GM19455 (cell line): ENCODE data around the gene FLAD1.
A peak's percentile ranks its signal among the peaks of the same experiment; 100 is the strongest.
"Not testable (repeated sequence)": the region's sequence is repeated elsewhere in the genome, so short reads cannot be mapped to it uniquely, and the experiment has no call there.

Experiments used
- ATAC-seq: cut with Tn5 transposase; IDR thresholded peaks from one replicate; pipeline ENCODE4 v1.9.1; 2021; ENCODE audit not compliant: unreplicated experiment

Gene FLAD1

DNA sequence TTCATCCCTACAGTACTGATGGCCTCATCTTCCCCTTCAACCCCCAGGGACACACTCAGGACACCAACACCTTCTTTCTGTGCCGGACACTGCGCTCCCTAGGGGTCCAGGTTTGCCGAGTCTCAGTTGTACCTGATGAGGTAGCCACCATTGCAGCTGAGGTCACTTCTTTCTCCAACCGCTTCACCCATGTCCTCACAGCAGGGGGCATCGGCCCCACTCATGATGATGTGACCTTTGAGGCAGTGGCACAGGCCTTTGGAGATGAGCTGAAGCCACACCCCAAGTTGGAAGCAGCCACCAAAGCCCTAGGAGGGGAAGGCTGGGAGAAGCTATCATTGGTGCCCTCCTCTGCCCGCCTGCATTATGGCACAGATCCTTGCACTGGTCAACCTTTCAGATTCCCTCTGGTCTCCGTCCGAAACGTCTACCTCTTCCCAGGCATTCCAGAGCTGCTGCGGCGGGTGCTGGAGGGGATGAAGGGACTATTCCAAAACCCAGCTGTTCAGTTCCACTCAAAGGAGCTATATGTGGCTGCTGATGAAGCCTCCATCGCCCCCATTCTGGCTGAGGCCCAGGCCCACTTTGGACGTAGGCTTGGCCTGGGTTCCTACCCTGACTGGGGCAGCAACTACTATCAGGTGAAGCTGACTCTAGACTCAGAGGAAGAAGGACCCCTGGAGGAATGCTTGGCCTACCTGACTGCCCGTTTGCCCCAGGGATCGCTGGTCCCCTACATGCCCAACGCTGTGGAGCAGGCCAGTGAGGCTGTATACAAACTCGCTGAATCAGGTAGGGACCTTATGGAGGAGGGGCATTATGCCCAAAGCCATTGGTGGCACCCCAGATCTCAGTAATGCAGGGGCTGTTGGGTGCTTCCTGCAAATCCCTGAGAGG lies 5.2 kb downstream of the FLAD1 start:
- no peak for ATAC-seq

DNA sequence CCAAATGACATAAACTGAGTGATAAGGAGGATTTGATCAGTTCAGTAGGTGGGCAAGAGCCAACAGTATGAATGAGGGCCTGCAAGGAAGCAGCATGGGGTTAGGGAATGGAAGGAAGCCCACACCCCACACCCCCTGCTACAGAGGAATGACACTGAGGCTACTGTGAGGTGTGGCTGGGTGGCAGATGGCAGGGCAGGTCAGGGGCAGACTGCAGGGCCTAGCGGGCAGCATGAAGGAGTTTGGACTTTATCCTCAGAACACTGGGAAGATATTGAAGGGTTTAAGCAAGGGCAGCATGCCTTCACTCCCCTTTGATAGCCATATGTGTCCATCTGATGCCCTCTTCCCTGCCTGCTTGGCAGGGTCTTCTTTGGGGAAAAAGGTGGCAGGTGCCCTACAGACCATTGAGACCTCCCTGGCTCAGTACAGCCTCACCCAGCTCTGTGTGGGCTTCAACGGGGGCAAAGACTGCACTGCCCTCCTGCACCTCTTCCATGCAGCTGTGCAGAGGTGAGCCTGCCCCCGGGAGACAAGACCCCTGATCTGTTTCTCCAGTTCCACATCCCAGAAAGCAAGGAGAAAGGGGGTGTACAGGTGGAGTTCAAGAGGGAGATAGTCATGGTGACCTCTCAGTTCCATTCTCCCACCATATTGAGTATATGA lies 6.2 kb downstream of the FLAD1 start:
- no peak for ATAC-seq

DNA sequence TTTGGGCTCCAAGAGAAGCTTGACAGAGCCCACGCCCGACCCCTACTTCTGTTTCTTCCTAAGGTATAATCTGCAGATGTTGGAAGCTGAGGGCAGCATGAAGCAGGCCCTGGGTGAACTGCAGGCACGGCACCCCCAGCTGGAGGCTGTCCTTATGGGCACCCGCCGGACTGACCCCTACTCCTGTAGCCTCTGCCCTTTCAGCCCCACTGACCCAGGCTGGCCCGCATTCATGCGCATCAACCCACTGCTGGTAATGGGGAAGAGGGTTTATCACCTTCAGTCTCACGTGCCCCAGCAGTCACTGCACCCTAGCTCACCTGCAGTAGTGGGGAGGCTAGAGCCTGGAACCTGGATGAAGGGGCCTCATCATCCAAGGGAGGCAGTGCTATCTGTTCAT lies 7.1 kb downstream of the FLAD1 start:
- no peak for ATAC-seq

DNA sequence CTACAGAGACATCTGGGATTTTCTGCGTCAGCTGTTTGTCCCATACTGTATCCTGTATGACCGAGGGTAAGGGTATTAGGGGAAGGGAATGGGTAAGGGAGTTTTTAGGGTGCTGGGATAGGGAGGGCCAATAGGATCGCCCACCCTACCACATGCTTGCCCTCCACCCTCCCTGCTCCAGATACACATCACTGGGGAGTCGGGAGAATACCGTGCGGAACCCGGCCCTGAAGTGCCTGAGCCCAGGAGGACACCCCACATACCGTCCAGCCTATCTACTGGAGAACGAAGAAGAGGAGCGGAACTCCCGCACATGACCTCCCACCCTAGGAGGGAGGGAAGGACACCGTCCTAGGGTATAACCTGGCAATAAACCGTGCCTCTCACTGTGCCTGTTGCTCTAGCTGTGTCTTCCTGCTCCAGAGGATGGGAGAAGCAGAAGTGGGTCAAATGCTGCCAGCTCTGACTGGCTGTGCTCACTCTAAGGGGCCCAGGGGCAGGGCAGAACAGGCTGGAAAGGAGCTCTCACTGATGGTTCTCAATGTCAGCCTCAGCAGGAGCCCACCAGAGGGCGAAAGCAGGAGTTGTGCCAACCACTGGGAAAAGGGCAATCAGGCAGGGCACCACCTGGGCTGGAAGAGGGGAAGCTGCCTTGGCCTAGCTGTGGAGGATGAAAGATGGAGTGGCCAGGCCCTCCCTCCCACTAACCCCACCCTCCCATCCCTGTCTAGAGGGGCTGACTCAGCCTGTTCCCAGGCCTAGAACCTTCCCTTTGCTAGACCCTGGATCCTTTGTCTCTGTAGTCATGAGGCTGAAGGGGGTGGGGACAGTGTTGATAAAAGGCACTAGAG lies 9.8 kb downstream of the FLAD1 start:
- no peak for ATAC-seq

DNA sequence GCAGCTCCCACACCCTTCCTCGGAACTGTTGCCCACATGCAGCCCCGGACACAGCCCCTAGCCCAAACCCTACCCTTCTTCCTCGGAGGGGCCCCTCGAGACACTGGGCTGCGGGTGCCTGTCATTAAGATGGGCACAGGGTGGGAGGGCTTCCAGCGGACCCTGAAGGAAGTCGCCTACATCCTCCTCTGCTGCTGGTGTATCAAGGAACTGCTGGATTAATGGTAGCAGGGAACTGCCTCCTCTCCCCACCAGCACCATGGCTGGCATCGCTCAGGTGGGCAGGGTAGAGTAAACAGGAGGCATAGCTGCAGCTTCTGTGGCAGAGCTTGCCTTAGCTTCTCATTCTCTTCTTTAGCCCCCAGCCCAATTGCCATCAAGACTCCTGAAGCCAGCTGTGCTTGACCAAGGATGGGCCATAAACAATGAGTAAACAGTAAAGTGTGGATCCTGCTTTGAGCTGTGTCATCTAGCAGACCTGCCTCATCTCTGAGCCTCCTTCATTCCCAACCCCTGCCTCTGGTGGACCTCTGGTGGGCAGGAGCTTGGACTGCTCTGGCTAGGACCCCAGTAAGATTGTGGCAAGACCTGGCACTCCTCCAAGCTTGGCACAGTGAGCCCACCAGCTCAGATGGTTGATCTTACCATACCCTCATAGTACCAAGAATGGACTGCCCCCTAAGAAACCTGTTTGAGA lies 10.6 kb downstream of the FLAD1 start, which contains the start of gene LENEP:
LENEP (plus strand) TSS at position 15 of the 697 bp plus-strand sequence; CDS start at position 37, 22 bp downstream.
- no peak for ATAC-seq

DNA sequence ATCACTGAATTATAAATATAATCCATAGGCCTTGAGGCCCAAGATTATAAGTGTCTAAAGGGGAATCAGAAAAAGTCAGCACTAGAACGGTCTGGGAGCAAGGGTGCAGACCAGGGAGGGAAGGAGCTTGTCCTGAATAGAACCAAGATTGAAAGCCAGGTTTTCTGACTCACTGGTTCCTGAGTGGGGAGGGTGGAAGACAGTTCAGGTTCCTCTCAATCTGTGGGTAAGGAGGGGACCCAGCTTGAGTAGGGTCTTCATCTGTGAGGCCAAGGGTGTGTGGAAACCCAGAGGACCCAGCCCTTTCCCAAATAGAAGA lies 11.1 kb downstream of the FLAD1 start:
- ATAC-seq: no peak

DNA sequence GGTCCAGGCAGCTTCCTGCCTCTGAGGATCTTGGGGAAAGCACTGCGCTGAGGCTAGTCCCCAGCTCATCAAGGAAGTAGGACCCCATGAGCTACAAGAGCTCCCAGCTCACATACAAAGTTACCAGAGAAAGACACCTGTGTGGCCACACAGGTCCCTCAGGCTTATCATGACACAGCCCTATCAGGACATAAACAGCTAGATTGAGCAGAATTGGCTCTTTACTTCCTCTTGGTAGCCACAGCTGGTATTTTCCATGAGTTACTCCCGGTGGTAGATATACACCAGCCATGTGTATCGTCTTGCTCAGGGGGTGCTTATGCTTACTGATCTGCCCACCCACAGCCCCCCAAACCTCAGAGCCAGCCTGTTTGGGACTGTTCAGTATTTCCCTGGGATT lies 11.4 kb downstream of the FLAD1 start:
- ATAC-seq: no peak

DNA sequence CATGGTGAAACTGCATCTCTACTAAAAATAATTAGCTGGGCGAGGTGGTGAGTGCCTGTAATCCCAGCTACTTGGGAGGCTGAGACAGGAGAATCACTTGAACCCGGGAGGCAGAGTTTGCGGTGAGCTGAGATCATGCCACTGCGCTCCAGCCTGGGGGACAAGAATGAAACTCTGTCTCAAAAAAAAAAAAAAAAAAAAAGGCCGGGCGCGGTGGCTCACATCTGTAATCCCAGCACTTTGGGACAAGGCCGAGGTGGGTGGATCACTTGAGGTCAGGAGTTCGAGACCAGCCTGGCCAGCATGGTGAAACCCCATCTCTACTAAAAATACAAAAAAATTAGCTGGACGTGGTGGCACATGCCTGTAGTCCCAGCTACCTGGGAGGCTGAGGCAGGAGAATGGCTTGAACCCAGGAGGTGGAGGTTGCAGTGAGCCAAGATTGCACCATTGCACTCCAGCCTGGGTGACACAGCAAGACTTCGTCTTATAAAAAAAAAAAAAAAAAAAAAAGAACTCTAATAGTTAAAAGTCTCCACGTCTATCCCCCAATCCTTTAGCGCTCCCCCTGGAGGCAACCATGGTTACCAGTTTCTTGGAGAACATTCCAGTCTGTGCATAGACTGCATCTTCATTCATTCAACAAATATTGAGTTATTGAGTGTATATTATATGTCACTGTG lies 12.3 kb downstream of the FLAD1 start:
- ATAC-seq: not testable (repeated sequence)

DNA sequence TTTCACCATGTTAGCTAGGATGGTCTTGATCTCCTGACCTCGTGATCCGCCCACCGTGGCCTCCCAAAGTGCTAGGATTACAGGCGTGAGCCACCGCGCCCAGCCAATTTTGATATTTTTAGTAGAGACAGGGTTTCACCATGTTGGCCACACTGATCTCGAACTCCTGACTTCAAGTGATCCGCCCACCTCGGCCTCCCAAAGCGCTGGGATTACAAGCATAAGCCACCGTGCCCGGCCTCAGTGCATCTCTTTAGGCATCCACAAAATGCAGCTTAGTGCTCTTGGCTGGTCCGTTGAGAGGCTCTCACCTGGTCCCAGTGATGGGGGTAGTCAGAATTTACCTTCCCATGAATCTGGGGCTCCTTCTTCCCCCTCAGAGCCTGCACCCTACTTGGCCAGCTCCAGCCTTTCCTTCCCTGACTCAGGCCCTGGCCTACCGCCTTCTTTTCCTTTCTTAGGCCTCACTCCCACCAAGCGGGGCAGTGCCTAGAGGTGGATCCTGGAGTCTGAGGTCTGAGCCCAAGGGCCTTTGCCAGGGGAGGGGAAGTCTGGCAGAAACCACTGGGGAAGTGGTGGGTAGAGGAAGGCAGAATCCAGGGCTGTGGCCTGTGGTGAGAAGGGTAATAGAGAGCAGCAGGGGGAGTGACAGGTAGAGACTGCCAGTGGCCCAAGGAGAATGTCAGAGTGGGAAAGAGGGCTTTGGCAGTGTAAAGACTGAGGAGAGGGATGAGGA lies 14.0 kb downstream of the FLAD1 start:
- ATAC-seq: no peak

DNA sequence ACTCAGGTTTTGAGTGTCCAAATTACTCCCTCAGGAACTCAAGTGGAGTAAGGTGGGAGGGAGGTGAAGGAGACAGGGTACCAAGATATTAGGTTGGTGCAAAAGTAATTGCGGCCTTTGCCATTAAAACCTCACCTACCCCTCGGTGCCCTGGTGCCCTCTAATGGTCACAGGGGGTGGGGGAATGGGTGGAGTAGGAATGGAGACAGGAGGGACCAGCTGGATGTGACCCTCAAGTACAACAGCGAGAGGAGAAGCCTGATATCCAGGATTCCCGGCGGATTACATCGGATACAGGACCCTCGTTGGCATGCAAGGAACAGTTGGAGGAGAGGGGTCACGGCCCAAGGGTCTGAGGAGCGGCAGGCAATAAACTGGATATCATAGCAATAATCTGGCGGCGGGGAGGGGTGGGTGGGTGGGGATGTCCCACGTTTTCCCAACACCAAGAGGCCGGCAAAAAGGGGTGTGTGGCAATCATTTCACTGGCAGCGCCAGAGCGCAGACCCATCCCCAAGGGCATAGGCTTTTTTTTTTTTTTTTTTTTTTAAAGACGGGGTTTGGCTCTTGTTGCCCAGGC lies 15.1 kb downstream of the FLAD1 start:
- ATAC-seq: no peak

DNA sequence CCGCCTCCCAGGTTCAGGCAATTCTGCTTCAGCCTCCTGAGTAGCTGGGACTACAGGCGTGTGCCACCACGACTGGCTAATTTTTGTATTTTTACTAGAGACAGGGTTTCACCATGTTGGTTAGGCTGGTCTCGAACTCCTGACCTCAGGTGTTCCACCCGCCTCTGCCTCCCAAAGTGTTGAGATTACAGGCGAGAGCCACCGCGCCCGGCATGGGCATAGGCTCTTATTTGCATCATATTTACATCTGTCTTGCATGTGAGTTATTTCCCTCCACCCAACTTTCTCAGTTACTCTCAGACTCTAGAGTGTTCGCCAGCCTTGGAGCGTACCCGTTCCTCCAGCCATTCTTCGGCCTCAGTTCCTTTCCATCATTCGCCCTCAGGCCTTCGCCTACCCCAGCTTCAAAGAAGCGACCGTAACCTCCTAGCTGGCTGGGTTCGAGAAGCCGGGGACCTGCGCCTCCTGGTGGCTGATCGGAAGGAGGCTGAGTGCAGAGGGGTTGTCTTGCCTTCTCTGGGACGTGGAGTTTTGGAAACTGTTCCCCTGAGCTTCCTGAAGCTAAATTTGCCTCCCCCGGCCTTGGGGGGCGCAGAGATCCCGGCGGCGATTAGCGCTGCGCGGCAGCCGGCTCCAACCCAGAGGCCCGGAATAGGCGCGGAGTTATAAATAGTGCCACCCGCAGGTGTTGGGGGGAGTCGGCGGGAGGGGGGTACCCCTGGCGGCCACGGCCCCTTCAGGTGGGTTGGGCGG lies 15.8 kb downstream of the FLAD1 start:
- ATAC-seq: no peak

DNA sequence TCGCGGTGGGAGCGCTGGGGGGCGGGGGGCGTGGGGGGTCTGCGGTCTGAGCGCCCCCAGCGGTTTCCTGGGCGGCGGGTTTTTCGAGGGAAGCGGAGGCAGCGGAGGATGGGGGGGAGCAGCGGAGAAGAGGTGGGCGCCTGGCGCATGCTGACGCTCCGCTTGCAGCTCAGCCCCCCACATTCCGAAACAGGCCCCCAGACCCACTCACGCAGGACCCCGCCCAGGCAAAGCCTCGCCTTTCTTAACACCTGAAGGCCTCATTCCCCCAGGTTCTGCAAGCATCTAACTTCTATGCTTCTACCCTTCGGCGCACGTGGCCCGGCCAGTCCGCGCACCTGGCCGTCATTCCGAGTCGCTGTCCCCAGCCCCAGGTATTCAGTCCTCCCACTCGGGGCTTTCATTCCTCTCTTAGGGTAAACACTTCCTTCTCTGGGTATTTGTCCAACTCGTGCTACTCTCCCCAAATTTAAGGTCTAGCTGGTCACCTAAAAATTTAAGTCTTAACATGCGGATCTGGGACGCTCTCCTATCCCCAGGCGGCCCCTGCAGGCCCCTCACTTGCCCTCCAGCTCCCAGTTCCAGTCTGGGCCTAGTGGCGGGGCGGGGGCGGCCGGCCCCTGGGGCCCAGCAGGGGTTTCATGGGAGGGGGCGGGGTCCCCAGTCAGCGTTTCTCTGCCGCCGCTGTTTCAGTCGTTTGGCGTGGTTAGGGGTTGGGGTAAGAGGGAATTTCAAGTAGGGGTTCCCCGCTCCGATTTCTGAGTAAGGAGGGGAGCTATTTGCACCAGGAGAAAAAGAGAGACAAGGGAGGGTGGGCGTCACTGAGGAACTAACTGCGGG lies 16.6 kb downstream of the FLAD1 start:
- no peak for ATAC-seq

DNA sequence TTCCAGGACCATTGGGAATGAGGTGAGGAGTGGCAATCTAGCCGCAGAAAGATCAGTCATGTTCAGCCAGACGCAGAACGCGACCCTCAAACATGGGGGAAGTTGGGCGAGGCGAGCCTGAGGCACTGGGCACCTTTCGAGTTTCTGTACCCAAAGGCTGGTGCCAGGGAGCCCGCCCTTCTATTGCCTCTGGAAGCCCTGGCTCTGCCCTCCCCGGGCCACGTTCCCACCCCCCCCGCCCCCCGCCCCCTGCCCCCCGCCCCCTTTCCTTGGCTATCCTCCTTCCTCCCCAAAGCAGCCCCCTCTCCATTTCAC lies 17.2 kb downstream of the FLAD1 start:
- no peak for ATAC-seq

DNA sequence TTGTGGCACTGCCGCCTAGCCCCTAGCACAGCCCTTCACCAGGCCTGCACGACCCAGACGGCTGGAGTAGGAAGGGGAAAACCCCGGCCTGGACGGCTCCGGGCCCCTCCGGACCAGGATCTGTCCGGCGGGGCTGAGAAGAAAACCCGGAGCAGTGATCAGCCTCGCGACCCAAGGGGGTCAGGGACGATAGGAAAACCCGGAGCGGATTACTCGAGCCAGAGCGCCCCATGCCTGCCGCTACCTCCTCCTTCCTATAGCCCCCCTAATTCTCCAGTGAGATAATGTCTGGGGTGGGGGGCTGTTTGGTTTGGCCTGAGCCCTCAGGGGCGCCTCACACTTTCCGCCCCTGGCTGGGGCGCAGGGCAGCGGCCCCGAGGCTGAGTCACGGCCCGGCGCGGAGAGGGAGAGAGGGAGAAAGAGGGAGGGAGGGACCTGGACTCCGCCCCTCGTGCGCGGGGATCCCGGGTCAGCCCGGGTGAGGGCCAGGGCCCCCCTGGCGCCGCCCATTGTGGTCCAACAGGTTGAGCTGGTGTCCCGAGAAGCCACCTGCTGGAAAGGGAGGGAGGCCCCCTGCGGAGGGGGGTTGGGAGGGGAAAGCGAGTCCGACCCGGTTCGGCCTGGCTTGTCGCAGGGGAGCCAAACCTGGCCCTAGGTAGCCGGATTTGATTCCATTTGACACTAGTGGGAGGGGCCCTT lies 17.7 kb downstream of the FLAD1 start:
- ATAC-seq: peak; percentile 45

DNA sequence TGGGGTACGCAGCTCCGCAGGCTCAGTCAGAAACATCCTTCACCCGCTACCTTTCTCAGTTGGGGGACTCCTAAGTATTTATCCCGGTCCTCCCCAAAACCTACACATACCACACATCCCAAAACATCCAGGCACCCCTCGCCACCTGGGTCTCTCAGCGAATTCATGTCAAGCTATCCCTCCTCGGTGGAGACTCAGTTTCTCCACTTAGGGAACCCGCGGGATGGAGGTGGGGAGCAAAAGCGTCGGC lies 18.2 kb downstream of the FLAD1 start:
- ATAC-seq: no peak

DNA sequence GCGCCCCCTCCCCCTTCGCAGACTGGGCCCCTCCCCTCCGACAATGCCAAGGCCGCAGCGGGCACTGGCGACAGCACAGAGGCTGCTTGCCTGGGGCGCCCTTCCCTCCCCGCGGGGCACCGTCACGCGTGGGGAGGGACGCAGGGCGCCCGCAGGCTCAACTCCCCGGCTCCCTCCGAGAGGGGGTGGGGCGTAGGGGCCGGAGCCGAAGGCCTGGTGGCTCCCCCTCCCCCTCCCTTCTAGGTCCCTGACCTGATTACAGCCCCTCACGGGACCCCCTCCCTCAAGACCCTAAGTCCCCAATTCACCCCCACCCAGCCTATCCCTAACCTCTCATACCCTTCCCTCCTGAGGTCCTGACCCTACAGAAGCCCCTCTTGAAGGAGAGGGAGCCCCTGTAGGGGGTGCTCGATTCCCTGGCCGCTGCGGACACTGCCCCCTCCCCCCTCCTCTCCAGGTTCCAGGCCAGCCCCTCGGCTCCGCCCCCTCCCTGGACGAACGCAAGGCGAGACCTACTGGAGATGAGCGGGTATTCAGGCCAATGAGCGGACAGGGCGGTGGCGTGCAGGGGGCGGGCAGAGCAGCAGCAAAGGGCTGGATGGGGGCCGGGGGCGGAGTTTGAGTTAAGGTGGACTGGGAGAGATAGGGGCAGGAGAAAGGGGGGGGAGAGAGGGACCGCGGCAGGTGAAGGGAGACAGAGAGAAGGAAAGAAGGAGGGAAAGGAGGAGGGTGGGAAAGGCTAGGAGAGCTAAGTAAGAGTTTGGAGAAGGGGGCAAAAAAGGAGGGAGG lies 18.7 kb downstream of the FLAD1 start:
- peak; percentile 49 for ATAC-seq
